Prostate gland (tissue), 2 donors: ENCODE measurements around the gene WSB2. TPM values are rescaled to one million over a fixed set of nuclear protein-coding genes. Genes with fewer than 3 reads are reported as not detected.

Source experiments
- DNase-seq: peaks from one replicate; pipeline ENCODE4 v3.0.0-alpha.2; 2019; ENCODE audit warnings: low spot score
- H3K27ac ChIP-seq, 2 donors: fragments of 200-600 bp; sonication (generic); 2 replicates each; pipeline ENCODE4 v1.5.1; 2017 to 2019
- H3K27me3 ChIP-seq: fragments of 200-600 bp; sonication (generic); replicated peaks from 2 replicates; pipeline ENCODE4 v1.5.1; 2019; ENCODE audit not compliant: insufficient read depth
- H3K36me3 ChIP-seq, 2 donors: fragments of 200-600 bp; sonication (generic); 1 replicate in 1 of 2; 2 replicates in 1 of 2; pipeline versions ENCODE4 v1.5.1 to v1.8.1; 2017 to 2019
- H3K4me1 ChIP-seq: fragments of 200-600 bp; sonication (generic); replicated peaks from 2 replicates; pipeline ENCODE4 v1.5.1; 2019
- H3K4me3 ChIP-seq, 2 donors: fragments of 200-600 bp; sonication (generic); 2 replicates each; pipeline ENCODE4 v1.5.1; 2017 to 2019
- H3K9me3 ChIP-seq: fragments of 200-600 bp; sonication (generic); 2 replicates; pipeline ENCODE4 v1.5.1; 2017
- CTCF ChIP-seq, 4 experiments: fragments of 200-600 bp in 2 of 4; fragments of 450-650 bp in 2 of 4; sonication (generic) in 2 of 4; IDR thresholded peaks; 1 replicate in 3 of 4; 2 replicates in 1 of 4; pipeline ENCODE4 v1.5.1; 2016 to 2019; ENCODE audit warnings: antibody characterized with exemption in 4 of 4, mild to moderate bottlenecking in 2 of 4, moderate library complexity in 2 of 4
- POLR2A ChIP-seq: fragments of 450-650 bp; IDR thresholded peaks from one replicate; pipeline ENCODE4 v1.6.1; 2016; ENCODE audit warnings: antibody characterized with exemption, mild to moderate bottlenecking
- POLR2AphosphoS5 ChIP-seq: sonication (generic); formaldehyde crosslinking; IDR thresholded peaks from one replicate; pipeline ENCODE4 v1.6.1; 2017; ENCODE audit warnings: antibody characterized with exemption
- WGBS: methylation state at CpG from one replicate; pipeline ENCODE4 v1.1.5; 2018; 5-methylcytosine and 5-hydroxymethylcytosine counted together
- intact Hi-C: fragments of 100-400 bp; cut with DNase I; formaldehyde crosslinking; loops from one replicate; pipeline ENCODE4 v1.14.2; 2022
- total RNA-seq, 2 donors: library from RNA; depleted of rRNA; stranded (reverse); fragments of >200 nt; gene quantifications; one replicate each; pipeline ENCODE4 v1.1.0, GENCODE V29; 2016

The WSB2 gene
- total RNA-seq, 2 donors from 2014 or later, result 41.3 to 99.2 TPM

- no peak overlapping the region for H3K27ac ChIP-seq
- no peak overlapping the region for H3K4me3 ChIP-seq
- H3K36me3 ChIP-seq, result peaks cover 0 to 13% of the 10 kb centered on the region in 2 donors
- intact Hi-C loops, result no loop called here
- TF ChIP-seq CTCF (IDR thresholded peaks at IDR 0.05) (no peak), POLR2A (no peak), POLR2AphosphoS5 (no peak)
- DNase-seq, result no peak
- no peaks in the 10 kb centered on the region for H3K4me1 ChIP-seq
- H3K27me3 ChIP-seq, result no peaks in the 10 kb centered on the region
- 98% methylated on average over 8 of the region's 8 CpGs for WGBS
- H3K9me3 ChIP-seq, result no peaks in the 10 kb centered on the region
These were observed 16.4 kb downstream of the WSB2 start for GRCh38 chr12:118044577-118044976.

GRCh38 chr12:118044075-118044474 lies 16.9 kb downstream of the WSB2 start:
- no peak for TF ChIP-seq CTCF (IDR thresholded peaks at IDR 0.05)
- no peak for TF ChIP-seq POLR2AphosphoS5
- no peak for TF ChIP-seq POLR2A
- peaks cover 0 to 13% of the 10 kb centered on the region in 2 donors for H3K36me3 ChIP-seq
- DNase-seq, result no peak
- intact Hi-C loops, result no loop called here
- no peaks in the 10 kb centered on the region for H3K9me3 ChIP-seq
- H3K27ac ChIP-seq, result no peak overlapping the region
- WGBS, result 81% methylated on average over 2 of the region's 2 CpGs
- H3K27me3 ChIP-seq, result no peaks in the 10 kb centered on the region
- no peaks in the 10 kb centered on the region for H3K4me1 ChIP-seq
- no peak overlapping the region for H3K4me3 ChIP-seq

GRCh38 chr12:118042091-118042490 lies 18.9 kb downstream of the WSB2 start:
- intact Hi-C loops, result no loop called here
- H3K36me3 ChIP-seq, result peaks cover 0 to 13% of the 10 kb centered on the region in 2 donors

GRCh38 chr12:118038137-118038536 lies 22.8 kb downstream of the WSB2 start:
- no peak overlapping the region for H3K27ac ChIP-seq
- TF ChIP-seq POLR2AphosphoS5, result no peak
- no peak for DNase-seq
- no peaks in the 10 kb centered on the region for H3K4me1 ChIP-seq
- intact Hi-C loops, result loop anchor here (10.0 kb wide), 1 partner anchor 163 kb away; no protein-coding TSS in a partner anchor
- no peaks in the 10 kb centered on the region for H3K9me3 ChIP-seq
- no peaks in the 10 kb centered on the region for H3K27me3 ChIP-seq
- peaks cover 5 to 15% of the 10 kb centered on the region in 2 donors for H3K36me3 ChIP-seq
- H3K4me3 ChIP-seq, result no peak overlapping the region
- WGBS, result 75% methylated on average over 6 of the region's 6 CpGs

More at GRCh38 chr12:118042091-118042490, 18.9 kb downstream of the WSB2 start:
- Histone ChIP-seq H3K4me3 (no peak overlapping the region), H3K4me1 (no peaks in the 10 kb centered on the region), H3K27me3 (no peaks in the 10 kb centered on the region), H3K9me3 (no peaks in the 10 kb centered on the region), H3K27ac (no peak overlapping the region)
- no peak for DNase-seq
- 98% methylated on average over 4 of the region's 4 CpGs for WGBS
- TF ChIP-seq POLR2AphosphoS5, result no peak
- no peak for TF ChIP-seq POLR2A
- no peak for TF ChIP-seq CTCF (IDR thresholded peaks at IDR 0.05)

GRCh38 chr12:118036672-118037411 lies 24.1 kb downstream of the WSB2 start:
- DNase-seq, result no peak
- H3K4me1 ChIP-seq, result no peaks in the 10 kb centered on the region
- TF ChIP-seq CTCF (IDR thresholded peaks at IDR 0.05), result no peak
- TF ChIP-seq POLR2AphosphoS5, result no peak
- no peak for TF ChIP-seq POLR2A
- H3K27ac ChIP-seq, result no peak overlapping the region
- no peak overlapping the region for H3K4me3 ChIP-seq
- H3K27me3 ChIP-seq, result no peaks in the 10 kb centered on the region
- WGBS, result 92% methylated on average over 11 of the region's 11 CpGs
- peaks cover 5 to 16% of the 10 kb centered on the region in 2 donors for H3K36me3 ChIP-seq
- intact Hi-C loops, result loop anchor here (10.0 kb wide), 1 partner anchor 162 kb away; no protein-coding TSS in a partner anchor
- H3K9me3 ChIP-seq, result no peaks in the 10 kb centered on the region
